PC-3 (cell line): ENCODE results near the gene SCMH1. TPM values are rescaled to one million over a fixed set of nuclear protein-coding genes. Genes with fewer than 3 reads are reported as not detected.

Experiments
- ATAC-seq: fragments of 200-7000 bp; cut with Tn5 transposase; 2 replicates; pipeline ENCODE4 v1.9.1; 2020; ENCODE audit warnings: mild to moderate bottlenecking, moderate library complexity
- BruUV-seq: library from RNA; stranded (reverse); fragments of 400-500 nt; replicated peaks from 2 replicates; lab custom pipeline; 2021; lab: Mats Ljungman, UMichigan
- CTCF ChIA-PET: fragments of 300-600 bp; sonication (Branson Sonifier 250); formaldehyde crosslinking; loops from one replicate; lab custom pipeline; 2022; ENCODE audit warnings: antibody characterized with exemption; lab: Charles Lee
- POLR2A ChIA-PET: fragments of 300-600 bp; sonication (Branson Sonifier 250); formaldehyde crosslinking; loops from one replicate; lab custom pipeline; 2022; ENCODE audit warnings: antibody characterized with exemption; ENCODE audit not compliant: unreplicated experiment; lab: Charles Lee
- DNase-seq: peaks from one replicate; pipeline ENCODE4 v3.0.0-alpha.2; 2015
- H2AFZ ChIP-seq: fragments of 300-600 bp; sonication (generic); 2 replicates; pipeline ENCODE4 v1.6.0; 2016; ENCODE audit warnings: antibody characterized with exemption, low read length
- H3F3A ChIP-seq: fragments of 300-600 bp; sonication (generic); one replicate; pipeline ENCODE4 v1.6.0; 2017; ENCODE audit warnings: antibody characterized with exemption, low read length, control low read depth, mild to moderate bottlenecking; ENCODE audit not compliant: unreplicated experiment
- H3K27ac ChIP-seq: fragments of 300-600 bp; sonication (generic); 2 replicates; pipeline ENCODE4 v1.5.1; 2016; ENCODE audit warnings: mild to moderate bottlenecking, low read length
- H3K27me3 ChIP-seq: fragments of 300-600 bp; sonication (generic); 2 replicates; pipeline ENCODE4 v1.6.1; 2016; ENCODE audit warnings: low read length, mixed read lengths
- H3K36me3 ChIP-seq: fragments of 300-600 bp; sonication (generic); 2 replicates; pipeline ENCODE4 v1.6.1; 2016; ENCODE audit warnings: low read depth, mixed run types, low read length, mixed read lengths
- H3K4me1 ChIP-seq: fragments of 300-600 bp; sonication (generic); 2 replicates; pipeline ENCODE4 v1.5.1; 2016; ENCODE audit warnings: low read length; ENCODE audit not compliant: insufficient read depth
- H3K4me2 ChIP-seq: fragments of 300-600 bp; sonication (generic); 2 replicates; pipeline ENCODE4 v1.6.0; 2016; ENCODE audit warnings: low read length
- H3K4me3 ChIP-seq: fragments of 300-600 bp; sonication (generic); 2 replicates; pipeline ENCODE4 v1.5.1; 2016; ENCODE audit warnings: mild to moderate bottlenecking, low read length, mixed read lengths
- H3K79me2 ChIP-seq: fragments of 300-600 bp; sonication (generic); 2 replicates; pipeline ENCODE4 v1.6.1; 2017; ENCODE audit warnings: low read length, mixed read lengths
- H3K9ac ChIP-seq: fragments of 300-600 bp; sonication (generic); 2 replicates; pipeline ENCODE4 v1.6.0; 2016; ENCODE audit warnings: mild to moderate bottlenecking, low read length
- H3K9me2 ChIP-seq: fragments of 300-600 bp; sonication (generic); replicated peaks from 2 replicates; pipeline ENCODE4 v1.6.1; 2016; ENCODE audit warnings: mixed run types, low read length, mixed read lengths
- H3K9me3 ChIP-seq: fragments of 300-600 bp; sonication (generic); 2 replicates; pipeline ENCODE4 v1.6.1; 2016; ENCODE audit warnings: low read length, mixed read lengths
- H4K20me1 ChIP-seq: fragments of 300-600 bp; sonication (generic); 2 replicates; pipeline ENCODE4 v1.6.1; 2016; ENCODE audit warnings: low read length, mixed read lengths
- CTCF ChIP-seq: fragments of 300-600 bp; sonication (generic); conservative IDR thresholded peaks from 2 replicates; pipeline ENCODE4 v1.5.1; 2017; ENCODE audit warnings: antibody characterized with exemption, low read depth, mild to moderate bottlenecking, low read length
- EZH2 ChIP-seq: fragments of 300-600 bp; sonication (generic); IDR thresholded peaks from one replicate; pipeline ENCODE4 v1.6.1; 2017; ENCODE audit warnings: antibody characterized with exemption, mild to moderate bottlenecking, low read length; ENCODE audit not compliant: unreplicated experiment
- EZH2phosphoT487 ChIP-seq: fragments of 300-600 bp; sonication (generic); IDR thresholded peaks from 2 replicates; pipeline ENCODE4 v1.6.1; 2018; ENCODE audit warnings: mild to moderate bottlenecking, antibody characterized with exemption, low read length, borderline replicate concordance
- intact Hi-C: fragments of 100-400 bp; cut with micrococcal nuclease; formaldehyde crosslinking; loops from 2 replicates; pipeline ENCODE4 v1.9.0; 2023
- total RNA-seq: library from RNA; depleted of rRNA; stranded (reverse); fragments of >200 nt; gene quantifications from 2 replicates; pipeline ENCODE4 v1.2.3, GENCODE V29; 2014

The SCMH1 gene
- total RNA-seq, 1 experiment from 2014 or later = 33.6 TPM

GRCh38 chr1:41275831-41276230, 33.7 kb upstream of the SCMH1 start:
- Histone ChIP-seq H3K27ac (no peak overlapping the region), H3K79me2 (no peaks in the 10 kb centered on the region), H3K9ac (no peak overlapping the region), H3F3A (no peaks in the 10 kb centered on the region), H2AFZ (no peak overlapping the region), H3K4me3 (no peak overlapping the region), H3K36me3 (no peaks in the 10 kb centered on the region), H3K27me3 (no peaks in the 10 kb centered on the region), H3K4me2 (no peak overlapping the region), H4K20me1 (no peaks in the 10 kb centered on the region), H3K4me1 (no peaks in the 10 kb centered on the region), H3K9me3 (no peaks in the 10 kb centered on the region), H3K9me2 (no peaks in the 10 kb centered on the region)
- no peak for TF ChIP-seq EZH2phosphoT487
- TF ChIP-seq EZH2 = no peak
- no peak for TF ChIP-seq CTCF
- intact Hi-C loops = no loop called here
- no TSS peak for BruUV-seq
- ChIA-PET POLR2A (no interaction called here), CTCF (no interaction called here)
- no peak for DNase-seq
- no peak for ATAC-seq

- no peak for ATAC-seq
- ChIA-PET POLR2A (no interaction called here), CTCF (no interaction called here)
- BruUV-seq = no TSS peak
- Histone ChIP-seq H3K4me3 (no peak overlapping the region), H3K9ac (no peak overlapping the region), H3K9me3 (no peaks in the 10 kb centered on the region), H3K4me1 (no peaks in the 10 kb centered on the region), H2AFZ (no peak overlapping the region), H3K4me2 (no peak overlapping the region), H3K27me3 (no peaks in the 10 kb centered on the region), H3K79me2 (no peaks in the 10 kb centered on the region), H4K20me1 (no peaks in the 10 kb centered on the region), H3K36me3 (no peaks in the 10 kb centered on the region), H3K27ac (no peak overlapping the region), H3F3A (no peaks in the 10 kb centered on the region), H3K9me2 (no peaks in the 10 kb centered on the region)
- no peak for TF ChIP-seq CTCF
- TF ChIP-seq EZH2phosphoT487 = no peak
- TF ChIP-seq EZH2 = no peak
- no peak for DNase-seq
- intact Hi-C loops = no loop called here
Measured at GRCh38 chr1:41274752-41275545, 32.8 kb upstream of the SCMH1 start.

GRCh38 chr1:41272601-41273000, 30.5 kb upstream of the SCMH1 start:
- BruUV-seq = no TSS peak
- CTCF ChIA-PET = no interaction called here
- ATAC-seq = no peak

More at GRCh38 chr1:41272601-41273000, 30.5 kb upstream of the SCMH1 start:
- no peak for TF ChIP-seq EZH2phosphoT487
- Histone ChIP-seq H3K9me2 (no peaks in the 10 kb centered on the region), H3K27ac (no peak overlapping the region), H3F3A (no peaks in the 10 kb centered on the region), H2AFZ (no peak overlapping the region), H3K9ac (no peak overlapping the region), H3K36me3 (no peaks in the 10 kb centered on the region), H4K20me1 (no peaks in the 10 kb centered on the region), H3K79me2 (no peaks in the 10 kb centered on the region), H3K9me3 (no peaks in the 10 kb centered on the region), H3K4me2 (no peak overlapping the region), H3K27me3 (no peaks in the 10 kb centered on the region), H3K4me3 (no peak overlapping the region), H3K4me1 (no peaks in the 10 kb centered on the region)
- POLR2A ChIA-PET = no interaction called here
- DNase-seq = no peak
- intact Hi-C loops = no loop called here
